OCI-LY1 (cell line): Measurements from ENCODE around the gene ADGRV1.

Source experiments
- EZH2 ChIP-seq: fragments of 200-600 bp; sonication (generic), shearing (Covaris generic); IDR thresholded peaks from 2 replicates; pipeline ENCODE4 v1.8.0; 2017; ENCODE audit warnings: borderline replicate concordance, mixed run types, mild to moderate bottlenecking, antibody characterized with exemption, low read length, moderate library complexity, mixed read lengths
- TF ChIP-seq, protein P1 (sequence below): fragments of 200-600 bp; sonication (generic), shearing (Covaris generic); IDR thresholded peaks from 2 replicates; pipeline ENCODE4 v1.5.1; 2017; ENCODE audit warnings: mild to moderate bottlenecking, antibody characterized with exemption, low read length, moderate library complexity, mixed read lengths

DNA sequence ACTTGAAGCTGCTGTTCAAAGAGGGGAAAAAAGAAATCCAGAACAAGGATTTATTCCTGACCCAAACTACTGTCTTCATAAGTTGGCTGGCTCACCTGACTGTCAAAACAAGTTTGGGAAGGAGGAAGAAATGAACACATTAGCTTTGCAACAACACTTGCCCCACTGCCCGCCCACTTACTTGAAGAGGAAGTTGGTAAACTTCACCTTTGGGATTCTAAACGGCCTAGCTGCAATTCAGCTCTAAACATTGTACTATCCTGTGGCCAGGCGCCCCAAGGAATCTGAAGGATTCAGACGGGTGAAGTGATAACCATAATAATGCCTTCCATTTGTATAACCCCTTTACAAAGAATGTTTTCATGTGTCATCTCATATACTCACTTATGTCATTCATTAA lies 625.1 kb downstream of the ADGRV1 start:
- TF ChIP-seq, protein P1, sequence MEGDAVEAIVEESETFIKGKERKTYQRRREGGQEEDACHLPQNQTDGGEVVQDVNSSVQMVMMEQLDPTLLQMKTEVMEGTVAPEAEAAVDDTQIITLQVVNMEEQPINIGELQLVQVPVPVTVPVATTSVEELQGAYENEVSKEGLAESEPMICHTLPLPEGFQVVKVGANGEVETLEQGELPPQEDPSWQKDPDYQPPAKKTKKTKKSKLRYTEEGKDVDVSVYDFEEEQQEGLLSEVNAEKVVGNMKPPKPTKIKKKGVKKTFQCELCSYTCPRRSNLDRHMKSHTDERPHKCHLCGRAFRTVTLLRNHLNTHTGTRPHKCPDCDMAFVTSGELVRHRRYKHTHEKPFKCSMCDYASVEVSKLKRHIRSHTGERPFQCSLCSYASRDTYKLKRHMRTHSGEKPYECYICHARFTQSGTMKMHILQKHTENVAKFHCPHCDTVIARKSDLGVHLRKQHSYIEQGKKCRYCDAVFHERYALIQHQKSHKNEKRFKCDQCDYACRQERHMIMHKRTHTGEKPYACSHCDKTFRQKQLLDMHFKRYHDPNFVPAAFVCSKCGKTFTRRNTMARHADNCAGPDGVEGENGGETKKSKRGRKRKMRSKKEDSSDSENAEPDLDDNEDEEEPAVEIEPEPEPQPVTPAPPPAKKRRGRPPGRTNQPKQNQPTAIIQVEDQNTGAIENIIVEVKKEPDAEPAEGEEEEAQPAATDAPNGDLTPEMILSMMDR: no peak
- TF ChIP-seq EZH2: no peak
